T-cell (primary cell): ENCODE results near the gene ELAPOR1. TPM values are rescaled to one million over a fixed set of nuclear protein-coding genes. Genes with fewer than 3 reads are reported as not detected.

Experiments
- ATAC-seq, 4 experiments: fragments of 200-7000 bp in 3 of 4; fragments of 150-1000 bp in 1 of 4; cut with Tn5 transposase; replicated peaks in 1 of 4; 1 replicate in 3 of 4; 2 replicates in 1 of 4; pipeline ENCODE4 v1.10.0; 2021; ENCODE audit warnings: moderate library complexity in 3 of 4, mild to moderate bottlenecking in 2 of 4, moderate number of reproducible peaks in 1 of 4
- CTCF ChIA-PET, 2 donors: fragments of 300-600 bp; sonication (Branson Sonifier 250); formaldehyde crosslinking; loops; one replicate each; lab custom pipeline; 2022; ENCODE audit warnings: antibody characterized with exemption in 2 of 2; lab: Charles Lee
- POLR2A ChIA-PET, 2 donors: fragments of 300-600 bp; sonication (Branson Sonifier 250); formaldehyde crosslinking; loops; one replicate each; lab custom pipeline; 2022; ENCODE audit warnings: antibody characterized with exemption in 2 of 2; lab: Charles Lee
- DNase-seq, 35 experiments: peaks; one replicate each; pipeline versions ENCODE4 v3.0.0 to v3.0.0-alpha.2; 2013 to 2023
- H3K27ac ChIP-seq: one replicate; pipeline ENCODE4 v1.5.1; 2013; ENCODE audit warnings: low read length
- H3K27me3 ChIP-seq, 2 experiments: replicated peaks in 1 of 2; 1 replicate in 1 of 2; 2 replicates in 1 of 2; pipeline versions ENCODE4 v1.6.1 to v1.7.0; 2013; ENCODE audit warnings: low read length in 1 of 2, mixed read lengths in 1 of 2; ENCODE audit not compliant: control insufficient read depth in 2 of 2, insufficient read depth in 2 of 2; ENCODE audit errors: extremely low read depth in 1 of 2
- H3K36me3 ChIP-seq, 2 donors: 1 replicate in 1 of 2; 2 replicates in 1 of 2; pipeline versions ENCODE4 v1.6.1 to v1.7.0; 2013; ENCODE audit warnings: low read length in 1 of 2; ENCODE audit not compliant: control insufficient read depth in 2 of 2, insufficient read depth in 1 of 2; ENCODE audit errors: extremely low read depth in 1 of 2
- H3K4me1 ChIP-seq, 2 experiments: 1 replicate in 1 of 2; 2 replicates in 1 of 2; pipeline versions ENCODE4 v1.6.1 to v1.7.0; 2013; ENCODE audit warnings: low read length in 2 of 2, mixed read lengths in 1 of 2; ENCODE audit not compliant: insufficient read depth in 2 of 2, control insufficient read depth in 1 of 2; ENCODE audit errors: extremely low read depth in 1 of 2
- H3K4me3 ChIP-seq, 2 donors: 1 replicate in 1 of 2; 2 replicates in 1 of 2; pipeline versions ENCODE4 v1.5.1 to v1.7.0; 2013; ENCODE audit warnings: mild to moderate bottlenecking in 2 of 2, low read length in 1 of 2, moderate library complexity in 1 of 2; ENCODE audit not compliant: control insufficient read depth in 1 of 2; ENCODE audit errors: extremely low read depth in 1 of 2
- H3K9me3 ChIP-seq: 2 replicates; pipeline ENCODE4 v1.7.0; 2013
- H3K27ac Mint-ChIP-seq, 2 donors: one replicate each; pipeline ENCODE4 v1.8.0; 2020 to 2021; ENCODE audit warnings: mild to moderate bottlenecking in 2 of 2, mixed read lengths in 2 of 2
- H3K27me3 Mint-ChIP-seq, 2 donors: one replicate each; pipeline ENCODE4 v1.8.0; 2021 to 2022; ENCODE audit warnings: mixed read lengths in 2 of 2
- H3K36me3 Mint-ChIP-seq: one replicate; pipeline ENCODE4 v1.8.0; 2021; ENCODE audit warnings: mixed read lengths
- H3K4me1 Mint-ChIP-seq, 3 donors: one replicate each; pipeline ENCODE4 v1.8.0; 2020 to 2022; ENCODE audit warnings: mixed read lengths in 3 of 3, mild to moderate bottlenecking in 1 of 3
- H3K4me3 Mint-ChIP-seq, 3 donors: one replicate each; pipeline ENCODE4 v1.8.0; 2020 to 2022; ENCODE audit warnings: mild to moderate bottlenecking in 3 of 3, mixed read lengths in 3 of 3, moderate library complexity in 3 of 3
- H3K9me3 Mint-ChIP-seq, 3 donors: one replicate each; pipeline ENCODE4 v1.8.0; 2020 to 2022; ENCODE audit warnings: mixed read lengths in 3 of 3
- WGBS: methylation state at CpG from one replicate; pipeline ENCODE4 v1.1.5; 2013; ENCODE audit warnings: missing lambda C conversion rate; ENCODE audit not compliant: insufficient coverage; 5-methylcytosine and 5-hydroxymethylcytosine counted together
- total RNA-seq, 35 experiments: library from RNA in 6 of 35; stranded (reverse) in 6 of 35; fragments of 120-200 nt in 1 of 35; gene quantifications; one replicate each; pipeline versions ENCODE4 v1.2.1 to v1.2.4 and lab custom pipeline; 2013 to 2026

ELAPOR1 gene
- total RNA-seq, 5 donors from 2014 or later (not counting 1 experiment from before 2014, with no cell fraction given): 8.1 to 21.4 (median 16.1) TPM

DNA sequence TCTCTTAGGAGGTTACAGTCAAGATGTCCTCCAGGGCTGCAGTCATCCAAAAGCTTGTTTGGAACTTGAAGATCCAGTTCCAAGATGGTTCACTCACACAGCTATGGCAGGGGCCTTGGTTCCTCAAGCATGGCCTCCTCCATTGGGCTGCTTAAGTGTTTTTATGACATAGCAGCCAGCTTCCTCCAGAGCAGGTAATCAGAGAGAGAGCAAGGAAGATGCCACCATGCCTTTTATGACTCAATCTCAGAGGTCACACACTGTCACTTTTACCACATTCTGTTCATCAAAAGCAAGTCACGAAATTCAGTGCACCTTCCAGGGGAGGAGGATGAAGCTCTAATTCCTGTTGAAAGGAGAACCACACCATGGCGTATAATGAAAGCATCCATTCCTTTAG lies 17.1 kb downstream of the ELAPOR1 start:
- ChIA-PET POLR2A (no interaction called here), CTCF (no interaction called here)
- no peaks in the 10 kb centered on the region for H3K27me3 ChIP-seq
- Mint-ChIP-seq H3K27ac (no peak overlapping the region), H3K36me3 (peaks cover 6% of the 10 kb centered on the region), H3K27me3 (no peaks in the 10 kb centered on the region), H3K4me3 (no peak overlapping the region), H3K9me3 (no peaks in the 10 kb centered on the region), H3K4me1 (peaks cover 5 to 13% (median 12%) of the 10 kb centered on the region in 3 donors)
- WGBS: no CpG with 5 or more reads among the region's 2 CpGs
- no peak for DNase-seq
- H3K4me1 ChIP-seq: peaks cover 0 to 3% of the 10 kb centered on the region in 2 experiments
- H3K4me3 ChIP-seq: no peak overlapping the region
- no peaks in the 10 kb centered on the region for H3K36me3 ChIP-seq
- no peaks in the 10 kb centered on the region for H3K9me3 ChIP-seq
- no peak overlapping the region for H3K27ac ChIP-seq
- no peak for ATAC-seq

DNA sequence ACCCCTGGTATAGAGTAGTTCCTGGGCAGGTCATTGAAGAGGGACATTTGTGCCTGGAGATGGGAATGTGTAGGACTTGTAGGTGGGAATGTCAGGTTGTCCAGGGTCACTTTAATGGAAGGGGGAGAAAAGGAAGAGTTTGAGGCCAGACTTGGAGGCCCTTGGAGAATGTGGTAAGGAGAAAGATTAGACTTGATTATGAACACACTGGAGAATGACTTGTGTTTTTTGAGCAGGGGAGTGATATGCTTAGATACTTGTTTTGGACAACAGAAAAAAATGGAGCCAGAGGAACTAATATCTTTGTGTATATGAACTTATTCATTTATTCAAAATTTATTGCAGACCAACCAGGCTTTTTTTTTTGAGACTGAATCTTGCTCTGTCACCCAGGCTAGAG lies 17.9 kb downstream of the ELAPOR1 start:
- no peak for DNase-seq
- H3K4me1 Mint-ChIP-seq: peaks cover 5 to 13% (median 12%) of the 10 kb centered on the region in 3 donors
- H3K36me3 Mint-ChIP-seq: peaks cover 7% of the 10 kb centered on the region
- ChIA-PET POLR2A (no interaction called here), CTCF (no interaction called here)
- no peaks in the 10 kb centered on the region for H3K27me3 ChIP-seq
- no peak overlapping the region for H3K27ac ChIP-seq
- H3K27me3 Mint-ChIP-seq: no peaks in the 10 kb centered on the region
- H3K4me1 ChIP-seq: peaks cover 0 to 3% of the 10 kb centered on the region in 2 experiments
- H3K4me3 Mint-ChIP-seq: no peak overlapping the region
- ATAC-seq: no peak
- no peaks in the 10 kb centered on the region for H3K9me3 ChIP-seq
- no peaks in the 10 kb centered on the region for H3K9me3 Mint-ChIP-seq
- H3K27ac Mint-ChIP-seq: no peak overlapping the region
- H3K4me3 ChIP-seq: no peak overlapping the region
- H3K36me3 ChIP-seq: no peaks in the 10 kb centered on the region

DNA sequence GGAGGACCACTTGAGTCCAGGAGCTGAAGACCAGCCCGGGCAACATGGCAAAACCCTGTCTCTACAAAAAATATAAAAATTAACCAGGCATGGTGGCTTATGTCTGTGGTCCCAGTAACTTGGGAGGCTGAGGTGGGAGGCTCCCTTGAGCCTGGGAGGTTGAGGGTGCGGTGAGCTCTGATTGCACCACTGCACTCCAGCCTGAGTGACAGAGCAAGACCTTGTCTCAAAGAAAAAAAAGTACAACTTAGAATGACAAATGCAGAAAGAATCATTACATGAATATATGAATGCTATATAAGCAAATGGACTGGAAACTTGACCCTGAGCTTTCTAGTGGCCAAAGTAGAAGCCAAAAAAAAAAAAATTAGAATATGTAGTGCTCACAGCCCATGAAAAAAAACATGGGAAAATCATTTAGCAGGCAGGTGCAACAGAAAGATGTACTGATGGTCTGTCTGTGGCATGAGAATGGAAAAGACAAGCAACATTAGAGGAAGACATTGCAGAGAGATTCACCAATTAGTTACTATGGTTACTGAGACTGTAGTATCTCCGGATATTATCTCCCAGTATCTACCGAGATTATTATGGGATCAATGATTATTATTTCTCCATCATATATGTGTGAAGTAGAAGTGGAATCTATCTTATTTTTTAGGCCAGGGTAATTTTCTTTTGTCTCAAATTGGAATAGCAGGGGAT lies 19.2 kb downstream of the ELAPOR1 start:
- ATAC-seq (no peak), DNase-seq (no peak)
- WGBS: no CpG with 5 or more reads among the region's 4 CpGs
- H3K27ac Mint-ChIP-seq: no peak overlapping the region
- Histone ChIP-seq H3K36me3 (no peaks in the 10 kb centered on the region), H3K9me3 (no peaks in the 10 kb centered on the region), H3K27me3 (no peaks in the 10 kb centered on the region), H3K4me1 (peaks cover 0 to 3% of the 10 kb centered on the region in 2 experiments), H3K4me3 (no peak overlapping the region), H3K27ac (no peak overlapping the region)
- no peaks in the 10 kb centered on the region for H3K9me3 Mint-ChIP-seq
- no peak overlapping the region for H3K4me3 Mint-ChIP-seq
- H3K36me3 Mint-ChIP-seq: peaks cover 7% of the 10 kb centered on the region
- ChIA-PET POLR2A (no interaction called here), CTCF (interaction anchor here in 1 of 2 donors (0.7 kb wide), 1 partner anchor 75 kb away, joined by 3 read pairs; no protein-coding TSS in a partner anchor)
- peaks cover 5 to 13% (median 12%) of the 10 kb centered on the region in 3 donors for H3K4me1 Mint-ChIP-seq
- no peaks in the 10 kb centered on the region for H3K27me3 Mint-ChIP-seq

DNA sequence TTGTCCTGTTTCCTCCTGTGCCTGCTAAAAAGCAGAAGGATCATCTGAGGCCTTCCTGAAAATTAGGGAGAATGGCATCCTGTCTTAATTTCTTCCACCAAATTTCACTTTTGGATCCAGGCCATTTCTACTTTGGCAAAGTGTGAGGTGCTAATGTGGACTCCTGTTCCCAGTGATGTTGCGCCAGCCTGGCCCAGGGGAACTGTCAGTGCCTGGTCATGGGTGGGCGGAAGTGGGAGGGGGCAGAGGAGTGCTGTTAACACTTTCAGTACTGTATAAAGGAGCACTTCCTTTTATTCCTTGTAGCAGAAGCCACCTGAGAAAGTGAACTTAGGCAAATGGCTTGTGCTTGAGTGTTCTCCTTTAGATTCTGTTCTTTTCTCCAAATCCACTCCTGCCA lies 19.9 kb downstream of the ELAPOR1 start:
- DNase-seq (peak in 2 of 35 experiments; percentile 5 to 21), ATAC-seq (no peak)
- Mint-ChIP-seq H3K4me3 (no peak overlapping the region), H3K9me3 (no peaks in the 10 kb centered on the region), H3K36me3 (peaks cover 7% of the 10 kb centered on the region), H3K27ac (no peak overlapping the region), H3K27me3 (no peaks in the 10 kb centered on the region), H3K4me1 (peaks cover 5 to 13% (median 12%) of the 10 kb centered on the region in 3 donors)
- H3K36me3 ChIP-seq: no peaks in the 10 kb centered on the region
- no peaks in the 10 kb centered on the region for H3K9me3 ChIP-seq
- CTCF ChIA-PET: no interaction called here
- POLR2A ChIA-PET: no interaction called here
- H3K4me1 ChIP-seq: peaks cover 0 to 3% of the 10 kb centered on the region in 2 experiments
- no peaks in the 10 kb centered on the region for H3K27me3 ChIP-seq
- no CpG with 5 or more reads among the region's 2 CpGs for WGBS
- no peak overlapping the region for H3K4me3 ChIP-seq
- no peak overlapping the region for H3K27ac ChIP-seq

DNA sequence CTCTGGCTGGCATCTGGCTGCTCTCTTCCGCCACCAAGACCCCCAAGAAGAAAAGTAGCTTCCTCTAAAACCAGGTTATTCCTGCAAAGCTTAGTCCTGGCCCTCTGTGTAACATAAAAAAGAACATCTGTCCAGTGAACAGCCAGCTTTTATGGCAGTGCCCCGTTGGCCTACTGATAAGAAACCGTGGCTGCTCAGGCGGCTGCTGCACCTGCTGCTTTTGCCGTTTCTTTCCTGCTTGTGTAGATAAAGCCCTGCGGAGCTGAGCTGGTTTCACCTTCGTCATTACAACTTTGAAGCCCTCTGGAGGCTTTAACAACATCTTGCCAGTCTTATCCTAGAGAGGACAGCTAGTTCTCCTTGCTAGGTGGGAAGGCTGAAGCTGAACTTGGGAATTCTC lies 20.5 kb downstream of the ELAPOR1 start:
- H3K4me1 Mint-ChIP-seq: peaks cover 5 to 13% (median 12%) of the 10 kb centered on the region in 3 donors
- H3K27me3 ChIP-seq: no peaks in the 10 kb centered on the region
- H3K9me3 Mint-ChIP-seq: no peaks in the 10 kb centered on the region
- no peak overlapping the region for H3K27ac ChIP-seq
- peaks cover 9% of the 10 kb centered on the region for H3K36me3 Mint-ChIP-seq
- H3K9me3 ChIP-seq: no peaks in the 10 kb centered on the region
- CTCF ChIA-PET: no interaction called here
- no peaks in the 10 kb centered on the region for H3K27me3 Mint-ChIP-seq
- H3K36me3 ChIP-seq: no peaks in the 10 kb centered on the region
- H3K27ac Mint-ChIP-seq: no peak overlapping the region
- POLR2A ChIA-PET: no interaction called here
- ATAC-seq (peak in 1 of 4 experiments; percentile 55), DNase-seq (peak in 1 of 35 experiments; percentile 11)
- H3K4me3 Mint-ChIP-seq: peak overlapping the region in 1 of 3 donors; percentile 54
- H3K4me1 ChIP-seq: peaks cover 0 to 3% of the 10 kb centered on the region in 2 experiments
- WGBS: 44% methylated on average over 4 of the region's 7 CpGs
- H3K4me3 ChIP-seq: no peak overlapping the region

DNA sequence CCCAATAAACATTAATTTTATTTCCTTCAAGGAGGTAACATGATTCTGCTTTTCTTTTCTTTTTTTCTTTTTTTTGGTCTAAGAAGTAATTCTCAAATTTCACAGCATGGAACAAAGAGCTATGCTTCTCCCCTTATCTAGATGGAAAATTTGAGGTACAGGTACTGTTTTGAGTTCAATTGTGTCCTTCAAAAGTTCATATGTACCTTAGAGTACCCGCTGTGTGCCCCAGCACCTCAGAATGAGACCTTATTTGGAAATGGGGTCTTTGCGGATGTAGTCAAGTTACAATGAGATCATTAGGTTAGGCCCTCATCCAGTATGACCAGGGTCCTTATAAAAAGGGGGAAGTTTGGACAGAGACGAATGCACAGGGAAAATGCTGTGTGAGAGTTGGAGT lies 22.0 kb downstream of the ELAPOR1 start:
- H3K27me3 Mint-ChIP-seq: no peaks in the 10 kb centered on the region
- Histone ChIP-seq H3K4me1 (peaks cover 0 to 3% of the 10 kb centered on the region in 2 experiments), H3K9me3 (no peaks in the 10 kb centered on the region), H3K27ac (no peak overlapping the region), H3K4me3 (no peak overlapping the region), H3K27me3 (no peaks in the 10 kb centered on the region), H3K36me3 (no peaks in the 10 kb centered on the region)
- no peak overlapping the region for H3K4me3 Mint-ChIP-seq
- no peaks in the 10 kb centered on the region for H3K9me3 Mint-ChIP-seq
- CTCF ChIA-PET: no interaction called here
- peaks cover 5 to 13% (median 12%) of the 10 kb centered on the region in 3 donors for H3K4me1 Mint-ChIP-seq
- DNase-seq (no peak), ATAC-seq (no peak)
- H3K36me3 Mint-ChIP-seq: peaks cover 9% of the 10 kb centered on the region
- H3K27ac Mint-ChIP-seq: no peak overlapping the region
- POLR2A ChIA-PET: no interaction called here
- WGBS: 75% methylated on average over 3 of the region's 3 CpGs
